IMR-90 (cell line): ENCODE data around the gene TMEM154.

Source experiments
- CTCF ChIP-seq: conservative IDR thresholded peaks from 2 replicates; pipeline ENCODE4 v1.5.1; 2012; ENCODE audit warnings: mild to moderate bottlenecking, low read depth, low read length, improper control_type of control experiment
- POLR2A ChIP-seq: IDR thresholded peaks from 2 replicates; pipeline ENCODE4 v1.6.1; 2012; ENCODE audit warnings: mild to moderate bottlenecking, low read depth, low read length
- RAD21 ChIP-seq: IDR thresholded peaks from 2 replicates; pipeline ENCODE4 v1.6.1; 2012; ENCODE audit warnings: low read length, improper control_type of control experiment
- RCOR1 ChIP-seq: IDR thresholded peaks from 2 replicates; pipeline ENCODE4 v1.6.1; 2012; ENCODE audit warnings: mild to moderate bottlenecking, low read length, improper control_type of control experiment; ENCODE audit not compliant: insufficient replicate concordance
- SMC3 ChIP-seq: fragments of 150-350 bp; IDR thresholded peaks from 2 replicates; pipeline ENCODE4 v1.6.1; 2016; ENCODE audit warnings: low read depth, mild to moderate bottlenecking, antibody characterized with exemption, low read length, moderate library complexity
- TF ChIP-seq, protein P1 (sequence below): fragments of 150-350 bp; IDR thresholded peaks from 2 replicates; pipeline ENCODE4 v1.6.1; 2016; ENCODE audit warnings: low read depth, mild to moderate bottlenecking, low read length, moderate library complexity, borderline replicate concordance

DNA sequence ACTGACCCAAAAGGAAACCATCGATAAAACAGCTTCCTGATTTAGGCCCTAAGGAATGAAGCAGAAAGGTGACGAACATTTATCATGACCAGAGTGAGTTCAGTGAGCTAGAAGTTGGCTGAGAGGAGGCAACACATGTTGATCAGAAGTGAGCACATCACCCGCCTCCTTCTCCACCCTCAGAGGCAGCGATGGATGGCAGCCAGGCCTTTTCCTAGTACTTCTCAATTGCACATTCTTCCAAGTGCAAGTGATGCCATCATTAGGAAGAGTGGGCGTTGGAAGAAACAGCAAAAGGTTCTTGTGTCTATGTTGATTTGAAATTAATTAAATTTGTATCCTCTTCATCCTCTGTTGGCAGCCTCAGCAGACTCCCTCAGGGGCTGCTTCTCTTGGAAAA is 51.7 kb downstream of the TMEM154 start:
- TF ChIP-seq, protein P1, sequence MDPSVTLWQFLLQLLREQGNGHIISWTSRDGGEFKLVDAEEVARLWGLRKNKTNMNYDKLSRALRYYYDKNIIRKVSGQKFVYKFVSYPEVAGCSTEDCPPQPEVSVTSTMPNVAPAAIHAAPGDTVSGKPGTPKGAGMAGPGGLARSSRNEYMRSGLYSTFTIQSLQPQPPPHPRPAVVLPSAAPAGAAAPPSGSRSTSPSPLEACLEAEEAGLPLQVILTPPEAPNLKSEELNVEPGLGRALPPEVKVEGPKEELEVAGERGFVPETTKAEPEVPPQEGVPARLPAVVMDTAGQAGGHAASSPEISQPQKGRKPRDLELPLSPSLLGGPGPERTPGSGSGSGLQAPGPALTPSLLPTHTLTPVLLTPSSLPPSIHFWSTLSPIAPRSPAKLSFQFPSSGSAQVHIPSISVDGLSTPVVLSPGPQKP, result no peak
- TF ChIP-seq POLR2A (no peak), CTCF (no peak), SMC3 (no peak), RCOR1 (no peak), RAD21 (no peak)
